Astrocyte (in vitro differentiated cells and primary cell): Measurements from ENCODE around the gene SPRED2. TPM values are rescaled to one million over a fixed set of nuclear protein-coding genes. Genes with fewer than 3 reads are reported as not detected.

ENCODE experiments used
- DNase-seq: peaks from one replicate; pipeline ENCODE4 v3.0.0-alpha.2; 2010; ENCODE audit warnings: low read depth
- FAIRE-seq: peaks from 2 replicates; lab custom pipeline; 2011; peaks lifted over from hg19 to GRCh38; lab: Jason Lieb, UNC
- H2AFZ ChIP-seq: 2 replicates; pipeline ENCODE4 v1.6.0; 2012; ENCODE audit warnings: low read depth, low read length, inconsistent platforms
- H3K27ac ChIP-seq: 2 replicates; pipeline ENCODE4 v1.5.1; 2011; ENCODE audit warnings: low read depth, low read length, inconsistent platforms
- H3K27me3 ChIP-seq: 2 replicates; pipeline ENCODE4 v1.6.0; 2011; ENCODE audit warnings: low read length, inconsistent platforms; ENCODE audit not compliant: insufficient read depth
- H3K36me3 ChIP-seq: 2 replicates; pipeline ENCODE4 v1.5.1; 2011; ENCODE audit warnings: low read length, inconsistent platforms; ENCODE audit not compliant: insufficient read depth
- H3K4me1 ChIP-seq: 2 replicates; pipeline ENCODE4 v1.5.1; 2011; ENCODE audit warnings: low read length, inconsistent platforms; ENCODE audit not compliant: insufficient read depth
- H3K4me2 ChIP-seq: 2 replicates; pipeline ENCODE4 v1.6.0; 2012; ENCODE audit warnings: low read length, inconsistent platforms
- H3K4me3 ChIP-seq: 2 replicates; pipeline ENCODE4 v1.5.1; 2011; ENCODE audit warnings: low read depth, mild to moderate bottlenecking, low read length, inconsistent platforms; ENCODE audit not compliant: insufficient read depth
- H3K79me2 ChIP-seq: 2 replicates; pipeline ENCODE4 v1.6.0; 2012; ENCODE audit warnings: mild to moderate bottlenecking, low read length, inconsistent platforms; ENCODE audit not compliant: insufficient read depth
- H3K9ac ChIP-seq: 2 replicates; pipeline ENCODE4 v1.6.0; 2012; ENCODE audit warnings: mild to moderate bottlenecking, low read length, inconsistent platforms
- H3K9me3 ChIP-seq: 2 replicates; pipeline ENCODE4 v1.5.1; 2012; ENCODE audit warnings: low read depth, mild to moderate bottlenecking, low read length, inconsistent platforms; ENCODE audit not compliant: insufficient read depth
- H4K20me1 ChIP-seq: 2 replicates; pipeline ENCODE4 v1.6.0; 2012; ENCODE audit warnings: low read length, inconsistent platforms; ENCODE audit not compliant: insufficient read depth
- H3K27ac Mint-ChIP-seq: one replicate; pipeline ENCODE4 v1.8.0; 2021; ENCODE audit warnings: mild to moderate bottlenecking, mixed read lengths; ENCODE audit not compliant: unreplicated experiment
- H3K27me3 Mint-ChIP-seq: one replicate; pipeline ENCODE4 v1.8.0; 2021; ENCODE audit warnings: low read depth, mixed read lengths; ENCODE audit not compliant: unreplicated experiment
- H3K36me3 Mint-ChIP-seq: one replicate; pipeline ENCODE4 v1.8.0; 2021; ENCODE audit warnings: low read depth, mixed read lengths; ENCODE audit not compliant: unreplicated experiment
- H3K4me1 Mint-ChIP-seq: one replicate; pipeline ENCODE4 v1.8.0; 2021; ENCODE audit warnings: low read depth, mixed read lengths; ENCODE audit not compliant: unreplicated experiment
- H3K4me3 Mint-ChIP-seq: one replicate; pipeline ENCODE4 v1.8.0; 2021; ENCODE audit warnings: mild to moderate bottlenecking, moderate library complexity, mixed read lengths; ENCODE audit not compliant: unreplicated experiment
- H3K9me3 Mint-ChIP-seq: one replicate; pipeline ENCODE4 v1.8.0; 2021; ENCODE audit warnings: mild to moderate bottlenecking, mixed read lengths; ENCODE audit not compliant: unreplicated experiment
- CTCF ChIP-seq: IDR thresholded peaks from 2 replicates; pipeline ENCODE4 v1.5.1; 2011; ENCODE audit warnings: low read depth, mild to moderate bottlenecking, inconsistent platforms, low read length, moderate library complexity; ENCODE audit not compliant: insufficient read depth
- EZH2 ChIP-seq: IDR thresholded peaks from 2 replicates; pipeline ENCODE4 v1.6.1; 2012; ENCODE audit warnings: mild to moderate bottlenecking, low read length, inconsistent platforms; ENCODE audit not compliant: insufficient read depth
- total RNA-seq: library from RNA; stranded (reverse); gene quantifications from 2 replicates; pipeline ENCODE4 v1.2.1, GENCODE V29; 2021

The SPRED2 gene
- total RNA-seq, 1 donor from 2014 or later: 47.3 TPM

GRCh38 chr2:65373365-65373918 is 59.0 kb downstream of the SPRED2 start:
- DNase-seq (no peak), FAIRE-seq (no peak)
- Histone ChIP-seq H3K36me3 (no peaks in the 10 kb centered on the region), H3K4me2 (no peak overlapping the region), H3K27me3 (no peaks in the 10 kb centered on the region), H3K4me3 (no peak overlapping the region), H3K9ac (no peak overlapping the region), H3K4me1 (peaks cover 25% of the 10 kb centered on the region), H3K9me3 (no peaks in the 10 kb centered on the region), H4K20me1 (peaks cover 42% of the 10 kb centered on the region), H2AFZ (no peak overlapping the region), H3K79me2 (peaks cover 89% of the 10 kb centered on the region), H3K27ac (no peak overlapping the region)
- peaks cover 83% of the 10 kb centered on the region for H3K4me1 Mint-ChIP-seq
- H3K27ac Mint-ChIP-seq: no peak overlapping the region
- no peak overlapping the region for H3K4me3 Mint-ChIP-seq
- no peaks in the 10 kb centered on the region for H3K27me3 Mint-ChIP-seq
- no peaks in the 10 kb centered on the region for H3K9me3 Mint-ChIP-seq
- peaks cover 5% of the 10 kb centered on the region for H3K36me3 Mint-ChIP-seq
- no peak for TF ChIP-seq CTCF
- TF ChIP-seq EZH2: no peak

GRCh38 chr2:65372619-65373018 is 59.8 kb downstream of the SPRED2 start:
- Mint-ChIP-seq H3K4me1 (peaks cover 84% of the 10 kb centered on the region), H3K36me3 (peaks cover 5% of the 10 kb centered on the region), H3K27me3 (no peaks in the 10 kb centered on the region), H3K4me3 (peak overlapping the region; percentile 14), H3K9me3 (no peaks in the 10 kb centered on the region), H3K27ac (peak overlapping the region; percentile 67)
- Histone ChIP-seq H4K20me1 (peaks cover 42% of the 10 kb centered on the region), H3K4me1 (peaks cover 24% of the 10 kb centered on the region), H3K9me3 (no peaks in the 10 kb centered on the region), H3K4me3 (no peak overlapping the region), H3K27ac (no peak overlapping the region), H3K27me3 (no peaks in the 10 kb centered on the region), H3K4me2 (no peak overlapping the region), H3K9ac (no peak overlapping the region), H3K79me2 (peaks cover 93% of the 10 kb centered on the region), H3K36me3 (no peaks in the 10 kb centered on the region), H2AFZ (no peak overlapping the region)
- FAIRE-seq (no peak), DNase-seq (no peak)
- no peak for TF ChIP-seq EZH2

GRCh38 chr2:65371074-65371434 is 61.3 kb downstream of the SPRED2 start:
- TF ChIP-seq CTCF: no peak
- no peak for TF ChIP-seq EZH2
- H3K36me3 Mint-ChIP-seq: peaks cover 3% of the 10 kb centered on the region
- H3K4me1 Mint-ChIP-seq: peaks cover 88% of the 10 kb centered on the region
- H3K27ac Mint-ChIP-seq: peak overlapping the region; percentile 63
- Histone ChIP-seq H3K4me1 (peaks cover 32% of the 10 kb centered on the region), H2AFZ (no peak overlapping the region), H4K20me1 (peaks cover 42% of the 10 kb centered on the region), H3K9ac (no peak overlapping the region), H3K4me2 (peak overlapping the region; percentile 40), H3K79me2 (peaks cover 86% of the 10 kb centered on the region), H3K27me3 (no peaks in the 10 kb centered on the region), H3K4me3 (no peak overlapping the region), H3K9me3 (no peaks in the 10 kb centered on the region), H3K27ac (no peak overlapping the region), H3K36me3 (no peaks in the 10 kb centered on the region)
- H3K27me3 Mint-ChIP-seq: no peaks in the 10 kb centered on the region
- H3K9me3 Mint-ChIP-seq: no peaks in the 10 kb centered on the region
- DNase-seq (no peak), FAIRE-seq (no peak)
- H3K4me3 Mint-ChIP-seq: no peak overlapping the region
